Prostate gland (tissue), 2 donors: ENCODE measurements around the gene GRIK2.

Experiments used
- CTCF ChIP-seq, 4 experiments: fragments of 200-600 bp in 2 of 4; fragments of 450-650 bp in 2 of 4; sonication (generic) in 2 of 4; IDR thresholded peaks; 1 replicate in 3 of 4; 2 replicates in 1 of 4; pipeline ENCODE4 v1.5.1; 2016 to 2019; ENCODE audit warnings: antibody characterized with exemption in 4 of 4, mild to moderate bottlenecking in 2 of 4, moderate library complexity in 2 of 4
- POLR2A ChIP-seq: fragments of 450-650 bp; IDR thresholded peaks from one replicate; pipeline ENCODE4 v1.6.1; 2016; ENCODE audit warnings: antibody characterized with exemption, mild to moderate bottlenecking

DNA sequence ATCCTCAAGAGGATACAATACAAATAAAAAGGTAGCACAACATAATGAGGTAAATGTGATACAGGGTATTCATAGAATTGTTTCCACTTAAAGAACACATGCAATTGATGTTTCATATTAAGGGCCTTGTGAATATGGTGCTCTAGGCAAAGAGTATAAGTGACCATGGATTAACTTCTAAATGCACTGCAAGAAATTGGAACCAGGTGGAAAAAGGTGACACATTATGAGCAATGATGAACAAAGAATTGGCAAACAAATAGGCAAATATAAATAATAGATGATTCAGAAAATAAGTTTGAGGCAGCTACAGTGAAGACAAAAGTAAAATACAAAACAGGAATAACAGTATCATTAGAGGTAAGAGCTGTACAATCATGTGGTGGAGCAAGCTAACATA is 192.0 kb downstream of the GRIK2 start:
- TF ChIP-seq POLR2A, result no peak
- TF ChIP-seq CTCF (IDR thresholded peaks at IDR 0.05), result no peak
